Measurements from ENCODE around the gene CDK6. TPM values are rescaled to one million over a fixed set of nuclear protein-coding genes. Genes with fewer than 3 reads are reported as not detected.

Gene CDK6
- total and polyA plus RNA-seq, 9 of the 15 experiments (the other 6 are each of a cell fraction or from before 2014, with no cell fraction given): 7.6 to 109 (median 44.4) TPM

GRCh38 chr7:92720604-92721350 is 115.6 kb downstream of the CDK6 start:
- Histone ChIP-seq H4K20me1 (replicated peaks; ENCODE audit: control insufficient read depth, insufficient read depth, low read length) (no peaks in the 10 kb centered on the region), H3K36me3 (ENCODE audit: control insufficient read depth, insufficient read depth, low read length) (peaks cover 56% of the 10 kb centered on the region), H3K27me3 (ENCODE audit: control insufficient read depth in 2 of 2, insufficient read depth in 2 of 2, low read length in 2 of 2) (no peaks in the 10 kb centered on the region), H3K9ac (ENCODE audit: insufficient read depth in 1 of 2, low read depth in 2 of 2, low read length in 2 of 2) (no peak overlapping the region), H3K27ac (ENCODE audit: extremely low read depth, low read depth, low read length) (no peak overlapping the region), H3K4me1 (replicated peaks in 1 of 2; ENCODE audit: control insufficient read depth in 2 of 2, insufficient read depth in 2 of 2, low read length in 2 of 2) (no peaks in the 10 kb centered on the region), H3K9me3 (replicated peaks; ENCODE audit: control insufficient read depth, insufficient read depth, low read depth, low read length) (no peaks in the 10 kb centered on the region), H3K4me3 (no peak overlapping the region), H3K9me1 (ENCODE audit: control insufficient read depth, insufficient read depth, low read length) (peaks cover 3% of the 10 kb centered on the region), H2AFZ (ENCODE audit: low read depth, low read length) (no peak overlapping the region), H3K4me2 (ENCODE audit: insufficient read depth, low read length) (no peak overlapping the region), H3K79me2 (ENCODE audit: control insufficient read depth, insufficient read depth, low read length) (peaks cover 6% of the 10 kb centered on the region; the same call in 2 of the 3 replicates)
- FAIRE-seq (peak; percentile 15), DNase-seq (ENCODE audit: extremely low read depth in 1 of 4, low spot score in 3 of 4) (no peak), ATAC-seq (peak; percentile 73)
- BruUV-seq (replicated peaks): no TSS peak
- TF ChIP-seq, protein P1, sequence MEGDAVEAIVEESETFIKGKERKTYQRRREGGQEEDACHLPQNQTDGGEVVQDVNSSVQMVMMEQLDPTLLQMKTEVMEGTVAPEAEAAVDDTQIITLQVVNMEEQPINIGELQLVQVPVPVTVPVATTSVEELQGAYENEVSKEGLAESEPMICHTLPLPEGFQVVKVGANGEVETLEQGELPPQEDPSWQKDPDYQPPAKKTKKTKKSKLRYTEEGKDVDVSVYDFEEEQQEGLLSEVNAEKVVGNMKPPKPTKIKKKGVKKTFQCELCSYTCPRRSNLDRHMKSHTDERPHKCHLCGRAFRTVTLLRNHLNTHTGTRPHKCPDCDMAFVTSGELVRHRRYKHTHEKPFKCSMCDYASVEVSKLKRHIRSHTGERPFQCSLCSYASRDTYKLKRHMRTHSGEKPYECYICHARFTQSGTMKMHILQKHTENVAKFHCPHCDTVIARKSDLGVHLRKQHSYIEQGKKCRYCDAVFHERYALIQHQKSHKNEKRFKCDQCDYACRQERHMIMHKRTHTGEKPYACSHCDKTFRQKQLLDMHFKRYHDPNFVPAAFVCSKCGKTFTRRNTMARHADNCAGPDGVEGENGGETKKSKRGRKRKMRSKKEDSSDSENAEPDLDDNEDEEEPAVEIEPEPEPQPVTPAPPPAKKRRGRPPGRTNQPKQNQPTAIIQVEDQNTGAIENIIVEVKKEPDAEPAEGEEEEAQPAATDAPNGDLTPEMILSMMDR (IDR thresholded peaks at IDR 0.05 in 2 of 3, conservative IDR thresholded peaks at IDR 0.05 in 1 of 3; ENCODE audit: insufficient read depth in 2 of 3, low read depth in 1 of 3, low read length in 3 of 3): 0 out of 6 replicates have a peak, but pooled peaks of 1 of the 3 experiments have one; percentile 4
- no peak for TF ChIP-seq NFRKB (IDR thresholded peaks at IDR 0.05; ENCODE audit: low read depth)
- 0 out of 2 replicates have a peak, but pooled peaks have one; percentile 16 for TF ChIP-seq POLR2AphosphoS5 (IDR thresholded peaks at IDR 0.05; ENCODE audit: control insufficient read depth, insufficient read depth, low read depth, low read length)
- POLR2A ChIA-PET: no interaction called here
- CTCF ChIA-PET (ENCODE audit: low intra/inter-chr PET ratio): no interaction called here
- in situ Hi-C loops (cut with MboI) (no loop called here), intact Hi-C loops (cut with micrococcal nuclease) (no loop called here)
- WGBS (ENCODE audit: insufficient coverage, low coverage, missing lambda C conversion rate): 90% methylated on average over 4 of the region's 4 CpGs

Data from K562 (cell line).